ENCODE measurements around the gene AMBRA1.

Gene AMBRA1

DNA sequence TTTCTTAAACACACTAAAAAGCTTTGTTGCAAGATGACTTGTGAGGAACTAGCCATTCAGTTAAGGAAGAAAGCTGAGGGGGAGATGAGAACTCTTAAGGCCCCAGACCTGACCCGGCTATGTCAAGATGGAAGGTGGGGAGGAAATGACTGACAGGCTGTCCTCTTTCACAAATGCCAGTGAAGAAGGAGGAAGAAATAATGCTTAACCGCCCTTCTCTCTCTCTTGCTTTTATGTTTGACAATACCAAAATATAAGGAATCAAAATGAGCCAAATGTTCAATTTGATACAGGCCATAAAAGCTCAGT is 87.4 kb downstream of the AMBRA1 start:
- no peak for DNase-seq (ENCODE audit: low read depth)

DNA sequence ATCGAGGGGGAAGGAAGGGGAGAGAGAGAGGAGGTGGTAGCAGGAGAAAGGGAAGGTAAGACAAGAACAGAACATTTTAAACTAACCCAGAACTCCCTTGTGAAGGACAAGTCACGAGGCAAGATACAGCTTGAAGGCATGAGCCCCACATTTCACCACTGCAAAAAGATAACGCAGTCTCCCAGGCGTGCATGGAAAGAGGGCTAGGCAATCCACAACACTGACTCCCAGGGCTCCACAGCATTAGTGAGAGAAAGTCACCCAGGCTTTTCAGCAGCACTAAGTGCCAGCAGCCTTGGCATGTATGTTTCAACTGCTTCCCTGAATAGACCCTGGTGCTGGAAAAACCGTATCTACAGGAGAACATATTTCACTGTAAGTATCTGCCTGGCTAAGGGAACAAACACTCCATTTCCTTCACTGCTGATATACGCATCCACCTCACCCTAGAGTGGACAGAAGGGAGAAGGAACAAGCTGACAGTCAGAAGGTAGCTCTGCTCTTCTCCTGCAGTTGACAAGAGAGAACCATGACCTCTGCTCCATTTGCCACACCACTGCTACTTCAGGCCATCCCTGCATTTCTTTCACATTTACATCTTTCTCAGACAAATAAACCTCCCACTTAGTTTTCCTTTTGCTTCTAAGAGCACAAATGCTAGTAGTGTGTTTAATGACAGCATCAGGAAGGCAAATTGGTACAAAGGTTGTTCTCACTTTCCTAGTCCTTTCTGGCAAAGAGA is 87.9 kb downstream of the AMBRA1 start:
- no peak for DNase-seq (ENCODE audit: low read depth)

DNA sequence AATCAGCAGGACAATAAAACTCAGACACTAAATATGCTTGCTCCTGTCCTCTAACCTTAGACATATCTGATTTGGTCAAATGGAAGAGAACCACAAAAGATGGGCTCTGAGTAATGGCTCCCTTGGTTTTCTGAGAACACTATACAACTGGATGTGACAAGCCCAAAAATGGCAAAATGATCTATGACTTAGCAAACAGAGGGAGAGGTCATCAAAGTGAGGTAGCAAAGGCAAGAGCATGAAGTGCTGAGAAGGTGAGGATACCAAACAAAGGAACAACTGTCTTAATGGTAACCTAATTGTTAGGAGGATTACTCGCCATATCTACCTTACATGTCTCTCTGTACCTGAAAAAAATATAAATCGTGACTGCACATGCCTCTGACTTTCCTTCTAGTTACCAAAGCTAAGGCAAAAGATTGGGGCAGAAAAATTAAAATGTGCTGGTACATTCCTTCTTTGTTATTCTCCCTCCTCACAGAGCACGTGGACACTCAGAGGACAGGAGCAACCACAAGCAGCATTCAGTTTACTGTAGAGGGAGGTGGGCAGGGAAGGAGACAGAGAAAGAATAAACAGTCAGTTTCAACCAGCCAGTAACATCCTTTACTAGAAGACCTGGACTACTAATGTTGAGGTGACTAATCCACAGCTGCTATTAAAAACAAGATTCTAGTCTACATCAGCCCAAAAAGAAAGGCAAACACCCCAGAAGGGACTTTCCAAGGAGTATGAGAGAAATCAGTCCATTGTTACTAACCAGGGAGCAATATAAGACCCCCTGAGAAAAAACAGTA is 88.8 kb downstream of the AMBRA1 start:
- no peak for DNase-seq (ENCODE audit: low read depth)

DNA sequence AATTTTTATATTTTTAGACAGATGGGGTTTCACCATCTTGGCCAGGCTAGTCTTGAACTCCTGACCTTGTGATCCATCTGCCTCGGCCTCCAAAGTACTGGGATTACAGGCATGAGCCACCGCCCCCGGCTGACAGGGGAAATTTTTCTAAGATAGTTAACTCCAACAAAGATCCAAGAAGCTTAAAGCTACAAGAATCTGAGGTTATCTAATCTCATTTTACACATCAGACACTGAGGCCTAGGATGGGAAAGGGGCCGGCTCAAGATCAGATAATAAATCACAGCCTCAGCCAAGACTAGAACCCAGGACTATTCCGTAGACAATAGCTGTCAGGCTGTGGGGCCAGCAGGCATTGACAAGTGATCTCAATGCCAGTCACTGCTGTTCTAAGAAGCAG is 94.0 kb downstream of the AMBRA1 start:
- DNase-seq (ENCODE audit: low read depth) = no peak

DNA sequence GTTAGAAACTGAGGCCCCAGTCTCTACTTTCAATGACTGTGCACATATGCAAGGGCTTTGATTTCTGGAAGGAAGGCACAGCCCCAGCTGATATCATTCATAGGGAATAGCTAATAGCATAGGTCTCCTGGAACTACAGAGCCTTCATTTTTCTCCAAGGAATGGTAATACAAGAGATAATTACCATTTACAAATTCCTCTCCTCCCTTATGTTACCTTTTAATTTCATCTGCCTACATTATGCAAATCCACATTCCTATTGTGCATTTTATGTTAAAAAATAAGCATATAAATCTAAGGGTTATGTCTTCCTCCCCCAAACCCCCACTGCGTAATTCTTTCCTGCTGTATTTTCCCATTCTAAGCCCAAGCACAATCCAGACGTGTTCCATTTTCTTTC is 94.9 kb downstream of the AMBRA1 start:
- DNase-seq (ENCODE audit: low read depth) = no peak

DNA sequence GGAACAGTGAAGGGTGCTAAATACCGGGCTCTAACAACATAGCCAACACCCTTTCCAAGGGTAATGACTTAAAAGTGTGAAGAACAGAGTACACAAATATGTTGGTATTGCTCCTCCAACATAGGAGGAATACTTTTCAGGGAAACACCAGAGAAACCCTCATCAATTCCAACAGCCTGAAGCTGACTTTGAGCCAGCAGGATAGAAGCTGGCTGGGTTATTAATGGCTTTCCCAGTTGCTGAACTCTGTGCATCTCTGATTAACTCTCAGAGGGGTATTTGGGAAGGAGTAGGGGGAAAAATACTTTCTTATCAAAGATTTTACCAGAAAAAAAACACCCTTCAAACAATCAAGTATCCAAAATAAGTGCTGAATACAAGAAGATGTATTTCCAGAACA is 95.6 kb downstream of the AMBRA1 start:
- DNase-seq (ENCODE audit: low read depth) = no peak

DNA sequence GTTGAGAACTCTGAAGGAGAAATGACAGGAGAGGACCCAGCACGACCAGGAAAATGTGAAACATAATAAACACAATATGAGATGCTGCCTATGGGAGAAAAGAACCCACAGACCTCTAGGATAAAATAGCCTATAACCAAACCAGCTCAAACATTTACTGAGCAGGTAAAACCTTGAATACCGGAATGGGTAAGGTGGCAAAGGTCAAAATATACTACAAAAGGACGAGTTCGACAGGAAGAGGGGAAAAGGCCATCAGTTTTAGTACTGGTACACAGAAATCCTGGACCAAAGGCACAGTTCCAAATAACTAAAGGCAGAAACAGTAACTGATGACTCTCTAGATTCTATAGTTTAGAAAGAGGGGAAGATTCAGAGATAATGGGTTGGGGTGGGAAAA is 96.3 kb downstream of the AMBRA1 start:
- no peak for DNase-seq (ENCODE audit: low read depth)

DNA sequence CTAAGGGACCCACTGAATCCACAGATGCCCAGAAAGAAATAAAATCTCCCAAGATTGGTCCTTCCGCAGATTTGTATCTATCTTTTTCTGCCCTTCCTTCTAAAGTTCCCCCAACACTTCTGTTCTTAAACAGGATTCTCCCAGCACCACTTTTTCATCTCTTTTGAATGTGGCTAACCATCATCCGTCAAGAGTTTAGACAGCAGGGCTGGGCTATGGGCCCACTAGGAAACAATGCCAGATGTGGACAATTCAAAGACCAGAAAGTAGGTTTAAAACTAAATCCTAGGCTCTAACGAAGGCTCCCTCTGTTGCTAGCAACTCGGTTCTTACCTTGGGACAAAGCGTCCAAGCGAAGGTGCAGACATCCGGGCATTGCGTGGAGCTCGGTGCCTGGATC is 100.0 kb downstream of the AMBRA1 start:
- DNase-seq (ENCODE audit: low read depth) = no peak

DNA sequence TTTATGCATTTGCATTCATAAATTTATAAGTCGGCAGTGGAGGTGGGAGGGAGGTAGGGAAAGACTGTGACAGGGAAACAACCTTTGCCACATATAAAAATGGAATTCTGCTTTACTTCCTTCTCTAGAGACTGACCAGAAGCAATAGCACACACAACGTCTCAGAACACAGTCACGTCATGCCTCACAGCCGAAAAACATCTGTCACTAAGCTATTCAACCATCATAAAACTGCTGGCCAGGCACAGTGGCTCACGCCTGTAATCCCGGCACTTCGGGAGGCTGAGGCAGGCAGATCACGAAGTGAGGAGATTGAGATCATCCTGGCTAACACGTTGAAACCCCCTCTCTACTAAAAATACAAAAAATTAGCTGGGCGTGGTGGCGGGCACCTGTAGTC is 101.3 kb downstream of the AMBRA1 start:
- peak; percentile 29 for DNase-seq (ENCODE audit: low read depth)

DNA sequence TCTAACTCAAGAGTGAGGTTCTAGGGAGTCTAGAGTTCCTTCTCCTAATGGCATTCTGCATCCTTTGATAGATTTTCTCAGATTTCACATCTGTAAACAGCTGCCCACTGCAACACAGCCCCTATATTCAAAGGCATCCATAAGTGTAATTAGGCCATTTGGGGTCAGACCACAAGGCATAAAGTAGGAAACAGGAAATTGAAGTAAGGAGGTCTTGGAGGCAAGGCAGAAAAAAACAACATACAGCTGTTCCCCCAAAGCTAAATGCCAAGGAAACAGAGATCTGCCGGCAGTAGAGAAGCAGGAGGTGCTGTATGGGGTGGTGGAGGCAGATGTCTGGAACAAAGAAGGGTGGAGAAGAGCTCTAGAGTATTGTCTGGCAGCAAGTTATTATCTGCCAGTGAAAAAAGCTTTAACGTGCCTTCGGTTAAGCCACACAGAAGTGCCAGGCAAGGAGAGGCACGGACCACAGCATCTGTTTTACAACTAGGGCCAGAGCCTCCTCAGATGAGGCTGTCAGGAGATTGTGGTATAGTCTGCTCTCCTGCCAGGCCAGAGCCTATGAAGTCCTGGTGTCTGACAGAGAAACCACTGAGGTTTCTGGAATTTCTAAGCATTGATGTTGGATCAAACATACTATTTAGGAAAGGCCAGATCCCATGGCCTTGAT is 102.0 kb downstream of the AMBRA1 start:
- no peak for DNase-seq (ENCODE audit: low read depth)

DNA sequence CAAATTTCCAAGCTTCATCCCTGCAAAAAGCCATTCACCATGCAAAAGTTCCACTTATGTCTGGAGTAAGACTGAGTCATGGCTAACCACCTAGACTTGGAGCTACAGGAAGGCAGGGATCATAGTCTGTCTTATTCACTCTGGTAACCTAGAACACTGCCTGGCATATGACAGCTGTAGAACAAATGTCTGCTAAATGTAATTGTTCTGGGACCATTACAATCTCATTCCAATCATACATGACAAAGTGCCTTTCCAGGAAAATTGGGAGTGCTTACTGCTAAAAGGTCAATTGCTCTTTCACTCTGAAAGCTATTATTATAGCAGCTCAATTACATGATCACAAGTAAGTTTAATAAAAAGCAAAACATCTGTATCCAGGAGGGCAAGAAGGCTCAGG is 103.2 kb downstream of the AMBRA1 start:
- DNase-seq (ENCODE audit: low read depth) = no peak

DNA sequence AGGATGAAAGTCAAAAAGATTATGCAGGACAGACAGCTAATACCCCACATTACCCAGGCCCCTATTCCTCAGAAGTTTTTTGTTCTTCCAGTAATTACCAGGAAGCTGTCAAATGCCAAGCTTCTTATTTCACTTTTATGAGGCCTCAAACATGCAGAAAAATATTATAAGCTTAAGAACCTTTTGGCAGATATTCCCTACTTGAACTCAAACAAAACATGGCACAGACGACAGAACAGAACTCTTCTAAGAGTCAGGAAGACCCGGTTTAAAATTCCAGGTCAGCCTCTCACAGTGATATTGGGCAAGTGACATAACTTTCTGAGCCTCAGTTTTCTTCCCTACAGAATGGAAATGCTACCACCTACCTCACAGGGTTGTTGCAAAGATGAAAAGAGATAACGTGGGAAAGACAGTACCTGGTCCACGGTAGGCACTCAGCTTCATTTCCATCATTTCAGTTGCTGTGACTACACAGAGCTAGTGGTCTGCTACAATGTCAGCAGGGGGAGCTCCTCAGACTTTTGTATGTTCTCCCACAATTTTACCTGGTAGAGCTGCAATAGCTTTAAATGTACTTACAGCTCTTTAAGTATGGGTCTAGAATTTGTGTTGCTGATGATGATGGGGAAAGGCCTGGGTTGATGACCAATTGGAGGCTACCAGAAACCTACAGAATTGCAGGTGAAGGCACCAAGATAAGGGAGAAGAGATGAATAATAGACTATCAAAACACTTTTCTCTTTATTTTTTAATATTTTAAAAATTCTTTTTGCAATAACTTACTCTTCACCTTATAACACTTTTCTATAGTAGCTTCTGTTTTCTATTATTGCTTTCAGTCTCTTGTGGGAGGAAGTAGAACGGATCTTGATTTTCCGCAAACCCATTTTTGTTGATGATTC is 103.9 kb downstream of the AMBRA1 start:
- peak; percentile 12 for DNase-seq (ENCODE audit: low read depth)

DNA sequence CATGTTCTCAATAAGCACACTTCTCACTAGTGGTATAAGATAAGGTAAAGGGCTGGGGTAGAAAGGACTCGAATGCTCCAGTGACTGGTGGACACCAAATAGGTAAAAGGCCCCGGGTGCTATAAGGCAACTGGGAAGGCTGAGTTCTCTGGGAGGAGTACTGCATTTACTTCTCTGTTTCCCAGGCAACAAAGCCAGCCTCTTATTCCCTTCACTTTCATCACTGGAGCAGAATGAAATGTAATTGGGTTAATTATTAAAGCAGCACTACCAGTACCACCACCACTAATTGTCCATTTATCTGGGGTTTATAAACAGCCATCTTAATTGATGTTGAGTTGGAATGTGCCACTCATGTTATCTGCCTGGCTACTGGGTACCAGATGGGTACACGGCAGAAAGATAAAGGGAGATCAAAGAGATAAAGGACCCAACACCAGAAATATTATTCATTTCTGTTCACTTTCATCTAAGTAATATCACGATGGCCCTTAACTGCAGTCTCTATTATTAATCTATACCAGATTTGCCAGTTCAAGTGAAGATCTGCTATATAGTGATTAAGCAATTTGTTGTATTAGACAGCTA is 107.9 kb downstream of the AMBRA1 start:
- DNase-seq (ENCODE audit: low read depth) = no peak

DNA sequence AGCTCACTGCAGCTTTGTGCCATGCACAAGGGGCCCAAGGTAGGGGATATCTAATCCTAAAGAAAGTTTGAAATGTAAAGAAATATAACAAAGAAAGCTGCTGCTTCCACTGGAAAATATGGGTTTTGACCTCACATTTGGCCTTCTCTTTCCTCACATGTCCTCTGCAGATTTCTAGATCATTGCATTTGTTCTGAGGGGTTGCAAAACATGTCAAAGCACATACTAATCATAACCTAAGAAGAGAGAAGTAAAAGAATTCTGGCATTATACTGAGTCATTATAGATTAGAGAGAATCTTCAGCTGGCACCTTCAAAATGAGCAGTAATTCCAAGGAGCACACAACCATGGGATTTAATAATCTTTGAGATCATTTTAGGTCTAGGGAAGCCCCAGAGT is 109.7 kb downstream of the AMBRA1 start:
- no peak for DNase-seq (ENCODE audit: low read depth)

DNA sequence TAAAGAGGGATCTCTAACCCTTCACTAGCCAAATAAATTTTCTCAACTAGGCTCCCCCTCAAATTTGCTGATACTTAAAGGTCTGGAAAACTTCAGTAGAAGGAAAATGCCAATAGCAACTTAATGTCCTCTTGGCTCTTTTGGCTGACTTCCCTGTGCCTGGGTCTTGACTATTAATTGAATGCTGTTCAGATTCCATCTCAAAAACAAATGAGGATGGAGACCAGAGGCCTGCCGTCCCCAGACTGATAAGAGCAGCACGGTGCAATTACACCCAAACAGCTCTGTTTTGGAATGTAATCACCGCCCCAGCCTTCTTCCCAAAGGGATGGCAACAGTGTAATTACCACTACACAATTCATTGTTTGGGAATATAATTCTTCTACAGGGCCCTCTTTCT is 112.9 kb downstream of the AMBRA1 start:
- no peak for DNase-seq (ENCODE audit: low read depth)

DNA sequence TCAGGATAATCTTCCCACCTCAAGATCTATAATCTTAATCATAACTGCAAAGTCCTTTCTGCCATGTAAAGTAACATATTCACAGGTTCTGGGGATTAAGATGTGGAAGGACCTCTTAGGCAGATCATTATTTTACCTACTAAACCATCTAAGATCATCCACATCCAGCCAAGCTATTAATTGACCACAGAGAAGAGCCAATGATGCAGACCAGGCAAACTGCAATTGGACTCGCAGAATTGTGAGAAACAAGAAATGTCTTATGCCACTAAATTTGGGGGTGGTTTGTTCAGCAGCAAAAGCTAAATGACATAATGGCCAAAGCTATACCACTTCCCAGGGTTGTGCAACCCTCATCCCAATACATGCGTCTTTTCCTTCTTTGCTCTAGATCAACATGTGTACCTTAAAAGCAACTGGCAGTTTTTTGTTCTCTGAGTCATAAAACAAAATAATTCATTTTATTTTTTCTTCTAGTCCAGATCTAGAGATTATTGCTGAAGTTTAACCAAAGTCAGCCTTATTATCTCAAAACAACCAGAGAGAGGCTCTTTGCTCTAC is 113.6 kb downstream of the AMBRA1 start:
- DNase-seq (ENCODE audit: low read depth) = no peak

DNA sequence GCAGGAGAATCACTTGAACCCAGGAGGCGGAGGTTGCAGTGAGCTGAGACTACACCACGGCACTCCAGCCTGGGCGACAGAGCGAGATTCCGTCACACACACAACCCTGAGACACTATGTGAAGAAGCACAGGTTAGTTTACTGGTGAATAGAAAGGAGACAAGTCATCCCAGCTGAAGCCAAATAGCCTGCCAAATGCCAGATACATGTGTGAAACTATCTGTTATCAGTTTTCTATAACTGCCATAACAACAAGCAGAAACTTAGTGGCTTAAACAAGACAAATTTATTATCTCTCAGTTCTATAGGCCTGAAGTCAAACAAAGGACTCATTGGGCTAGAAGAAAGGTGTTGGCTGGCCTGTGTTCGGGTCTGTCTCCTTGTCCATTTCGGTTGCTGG is 114.2 kb downstream of the AMBRA1 start:
- DNase-seq (ENCODE audit: low read depth) = no peak

DNA sequence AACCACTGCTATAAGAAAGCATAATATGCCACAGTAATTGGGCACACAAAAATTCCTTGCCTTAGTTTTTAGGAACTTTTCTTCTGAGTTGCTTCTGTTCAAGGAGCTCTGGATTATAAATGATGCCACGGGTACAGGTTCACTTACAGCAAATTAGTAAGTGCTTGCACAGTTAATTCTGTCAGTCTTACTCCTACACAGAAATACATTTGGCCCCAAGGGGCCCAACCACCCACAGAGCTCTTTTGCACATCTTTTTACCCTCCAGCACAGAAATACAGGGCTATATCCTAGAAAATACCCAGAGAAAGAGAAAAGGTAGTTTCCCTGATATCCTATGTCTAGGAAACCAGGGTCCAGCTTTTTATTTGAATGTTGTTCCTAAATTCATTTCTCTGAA is 115.6 kb downstream of the AMBRA1 start:
- no peak for DNase-seq (ENCODE audit: low read depth)

DNA sequence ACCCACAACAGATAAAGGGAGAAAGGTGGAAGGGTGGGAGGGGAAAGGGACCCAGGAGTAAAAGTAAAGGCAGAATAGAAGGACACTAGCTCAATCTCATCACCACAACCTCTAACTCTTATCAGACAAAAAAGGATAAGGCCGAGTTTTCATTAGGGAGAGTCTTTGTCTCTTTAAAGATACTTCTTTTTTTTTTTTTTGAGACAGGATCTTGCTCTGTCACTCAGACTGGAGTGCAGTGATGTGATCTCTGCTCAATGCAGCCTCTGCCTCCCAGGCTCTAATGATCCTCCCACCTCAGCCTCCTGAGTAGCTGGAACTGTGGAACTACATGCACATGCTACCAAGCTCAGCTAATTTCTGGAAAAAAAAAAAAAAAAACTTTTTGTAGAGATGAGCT is 116.7 kb downstream of the AMBRA1 start:
- DNase-seq (ENCODE audit: low read depth) = no peak

DNA sequence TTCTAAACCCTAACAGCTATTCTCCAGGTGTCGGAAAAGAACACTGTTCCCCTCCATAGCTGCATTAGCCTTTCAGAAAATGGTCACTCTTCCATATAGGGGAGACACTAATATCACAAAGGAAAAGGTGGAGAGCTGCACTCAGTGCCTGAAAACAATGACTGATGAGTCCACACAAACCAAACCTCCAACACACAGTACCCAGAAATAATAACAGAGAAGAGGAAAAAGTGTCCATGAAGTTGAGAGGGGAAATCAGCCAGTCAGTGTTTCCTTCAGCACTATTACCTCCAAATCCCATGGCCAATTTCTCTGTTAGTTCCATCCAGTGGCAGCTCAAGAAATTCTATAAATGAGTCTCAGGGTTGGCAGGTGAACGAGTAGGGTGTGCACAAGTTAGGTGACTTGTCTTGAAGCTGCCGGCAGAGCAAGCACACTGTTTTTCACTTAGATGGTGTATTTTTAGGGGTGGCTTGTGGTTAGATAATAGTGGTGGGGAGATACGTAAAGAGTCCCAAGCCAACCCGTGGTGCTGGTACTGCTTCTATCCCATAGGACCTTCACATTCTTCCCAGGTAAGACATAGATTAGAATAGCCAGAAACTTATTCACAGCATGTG is 117.8 kb downstream of the AMBRA1 start:
- no peak for DNase-seq (ENCODE audit: low read depth)

All from GM04503 (cell line).